A673 (cell line): ENCODE results near the gene RECK. TPM values are rescaled to one million over a fixed set of nuclear protein-coding genes. Genes with fewer than 3 reads are reported as not detected.
A peak's percentile ranks its signal among the peaks of the same experiment; 100 is the strongest.

Experiments
- BruUV-seq: library from RNA; stranded (reverse); fragments of 400-500 nt; replicated peaks from 2 replicates; lab custom pipeline; 2021; lab: Mats Ljungman, UMichigan
- CTCF ChIA-PET: fragments of 300-600 bp; sonication (Branson Sonifier 250); formaldehyde crosslinking; loops from one replicate; lab custom pipeline; 2022; ENCODE audit warnings: antibody characterized with exemption; lab: Charles Lee
- POLR2A ChIA-PET: fragments of 300-600 bp; sonication (Branson Sonifier 250); formaldehyde crosslinking; loops from one replicate; lab custom pipeline; 2022; ENCODE audit warnings: antibody characterized with exemption; ENCODE audit not compliant: low non-redundant PET; lab: Charles Lee
- DNase-seq: peaks from one replicate; pipeline ENCODE4 v3.0.0-alpha.2; 2015; ENCODE audit warnings: low spot score
- H3K27ac ChIP-seq: fragments of 200-600 bp; sonication (generic); 2 replicates; pipeline ENCODE4 v1.5.1; 2016; ENCODE audit warnings: mixed run types, low read depth, mild to moderate bottlenecking, mixed read lengths, antibody characterized with exemption, low read length; ENCODE audit not compliant: poor library complexity, severe bottlenecking
- H3K27me3 ChIP-seq: fragments of 200-600 bp; sonication (generic); replicated peaks from 2 replicates; pipeline ENCODE4 v1.6.1; 2017; ENCODE audit warnings: mixed run types, low read depth, mild to moderate bottlenecking, mixed read lengths, antibody characterized with exemption, low read length; ENCODE audit not compliant: insufficient read depth, poor library complexity
- H3K36me3 ChIP-seq: fragments of 200-600 bp; sonication (generic); 2 replicates; pipeline ENCODE4 v1.6.1; 2016; ENCODE audit warnings: mixed run types, mild to moderate bottlenecking, mixed read lengths, antibody characterized with exemption, low read length; ENCODE audit not compliant: insufficient read depth, poor library complexity, severe bottlenecking
- H3K4me1 ChIP-seq: fragments of 200-600 bp; sonication (generic); 2 replicates; pipeline ENCODE4 v1.6.1; 2017; ENCODE audit warnings: mixed run types, mild to moderate bottlenecking, mixed read lengths, antibody characterized with exemption, low read length; ENCODE audit not compliant: insufficient read depth, poor library complexity, severe bottlenecking
- H3K4me3 ChIP-seq: fragments of 200-600 bp; sonication (generic); 2 replicates; pipeline ENCODE4 v1.5.1; 2016; ENCODE audit warnings: low read depth, mixed run types, mild to moderate bottlenecking, mixed read lengths, low read length; ENCODE audit not compliant: poor library complexity, severe bottlenecking
- H3K9me3 ChIP-seq: fragments of 200-600 bp; sonication (generic); 2 replicates; pipeline ENCODE4 v1.6.1; 2016; ENCODE audit warnings: mixed run types, low read depth, mild to moderate bottlenecking, mixed read lengths, antibody characterized with exemption, low read length; ENCODE audit not compliant: poor library complexity, severe bottlenecking
- CTCF ChIP-seq: fragments of 300-800, 200-600 bp; sonication (generic); conservative IDR thresholded peaks from 2 replicates; pipeline ENCODE4 v1.5.1; 2017; ENCODE audit warnings: low read depth, mild to moderate bottlenecking, antibody characterized with exemption, low read length, moderate library complexity, mixed read lengths
- EZH2 ChIP-seq: fragments of 200-600 bp; sonication (generic); IDR thresholded peaks from 2 replicates; pipeline ENCODE4 v1.6.1; 2017; ENCODE audit warnings: borderline replicate concordance, low read depth, mild to moderate bottlenecking, mixed read lengths, antibody characterized with exemption, low read length; ENCODE audit not compliant: poor library complexity, severe bottlenecking
- intact Hi-C: fragments of 100-400 bp; cut with micrococcal nuclease; formaldehyde crosslinking; loops from one replicate; pipeline ENCODE4 v1.10.0; 2022; ENCODE audit not compliant: unreplicated experiment
- total RNA-seq: library from RNA; stranded (reverse); gene quantifications from 2 replicates; pipeline ENCODE4 v1.2.3, GENCODE V29; 2021

The RECK gene
- total RNA-seq, 1 experiment from 2014 or later, result 9.1 TPM

- Histone ChIP-seq H3K4me3 (no peak overlapping the region), H3K4me1 (no peaks in the 10 kb centered on the region), H3K36me3 (no peaks in the 10 kb centered on the region), H3K27ac (no peak overlapping the region), H3K27me3 (no peaks in the 10 kb centered on the region), H3K9me3 (no peaks in the 10 kb centered on the region)
- TF ChIP-seq CTCF (no peak), EZH2 (no peak)
- no peak for DNase-seq
- intact Hi-C loops, result no loop called here
- BruUV-seq, result no TSS peak
- POLR2A ChIA-PET, result no interaction called here
- CTCF ChIA-PET, result no interaction called here
Measured at GRCh38 chr9:36146651-36147050, 109.9 kb downstream of the RECK start.

- no TSS peak for BruUV-seq
- H3K4me1 ChIP-seq, result no peaks in the 10 kb centered on the region
- no peaks in the 10 kb centered on the region for H3K27me3 ChIP-seq
- DNase-seq, result no peak
- no peaks in the 10 kb centered on the region for H3K9me3 ChIP-seq
- POLR2A ChIA-PET, result no interaction called here
- no peak overlapping the region for H3K27ac ChIP-seq
- TF ChIP-seq EZH2 (no peak), CTCF (no peak)
- intact Hi-C loops, result no loop called here
- CTCF ChIA-PET, result interaction anchor here (0.6 kb wide), 1 partner anchor 1312 kb away, joined by 3 read pairs; no protein-coding TSS in a partner anchor
- H3K36me3 ChIP-seq, result no peaks in the 10 kb centered on the region
- H3K4me3 ChIP-seq, result no peak overlapping the region
Measured at GRCh38 chr9:36147441-36148175, 110.9 kb downstream of the RECK start.

GRCh38 chr9:36148311-36149051, 111.8 kb downstream of the RECK start:
- H3K27me3 ChIP-seq, result no peaks in the 10 kb centered on the region
- ChIA-PET POLR2A (no interaction called here), CTCF (no interaction called here)
- H3K9me3 ChIP-seq, result no peaks in the 10 kb centered on the region
- intact Hi-C loops, result no loop called here
- no TSS peak for BruUV-seq
- H3K4me1 ChIP-seq, result no peaks in the 10 kb centered on the region
- DNase-seq, result peak; percentile 48
- no peak overlapping the region for H3K4me3 ChIP-seq
- H3K36me3 ChIP-seq, result no peaks in the 10 kb centered on the region
- H3K27ac ChIP-seq, result no peak overlapping the region
- TF ChIP-seq CTCF, result no peak
- no peak for TF ChIP-seq EZH2
